Gastrocnemius medialis (tissue), 4 donors: Measurements from ENCODE around the gene RAD51B. TPM values are rescaled to one million over a fixed set of nuclear protein-coding genes. Genes with fewer than 3 reads are reported as not detected.

Source experiments
- ATAC-seq, 2 donors: fragments of 150-250 bp; one replicate each; pipeline ENCODE4 v1.9.1; 2016
- DNase-seq, 2 donors: peaks; one replicate each; pipeline ENCODE4 v3.0.0-alpha.2; 2019
- H3K27ac ChIP-seq, 4 donors: fragments of 200-600 bp; sonication (generic); 1 replicate in 1 of 4; 2 replicates in 3 of 4; pipeline ENCODE4 v1.5.1; 2016 to 2018; ENCODE audit warnings: mild to moderate bottlenecking in 2 of 4, moderate library complexity in 1 of 4
- H3K27me3 ChIP-seq, 3 donors: fragments of 200-600 bp; sonication (generic) in 2 of 3; 1 replicate in 1 of 3; 2 replicates in 2 of 3; pipeline versions ENCODE4 v1.5.1 to v1.6.0; 2016 to 2019; ENCODE audit warnings: mild to moderate bottlenecking in 1 of 3, moderate library complexity in 1 of 3
- H3K36me3 ChIP-seq, 2 donors: fragments of 200-600 bp; sonication (generic) in 1 of 2; one replicate each; pipeline ENCODE4 v1.5.1; 2017 to 2018
- H3K4me1 ChIP-seq, 2 donors: fragments of 200-600 bp; sonication (generic) in 1 of 2; one replicate each; pipeline ENCODE4 v1.5.1; 2016 to 2017; ENCODE audit warnings: mild to moderate bottlenecking in 2 of 2
- H3K4me3 ChIP-seq, 4 donors: fragments of 200-600 bp; sonication (generic) in 3 of 4; 1 replicate in 1 of 4; 2 replicates in 3 of 4; pipeline ENCODE4 v1.5.1; 2016 to 2019; ENCODE audit warnings: mild to moderate bottlenecking in 2 of 4
- H3K9me3 ChIP-seq, 3 donors: fragments of 200-600 bp; sonication (generic) in 2 of 3; 1 replicate in 1 of 3; 2 replicates in 2 of 3; pipeline ENCODE4 v1.5.1; 2016 to 2019
- CTCF ChIP-seq, 5 experiments: fragments of 450-650 bp in 3 of 5; fragments of 200-600 bp in 2 of 5; sonication (generic) in 2 of 5; IDR thresholded peaks in 4 of 5; conservative IDR thresholded peaks in 1 of 5; 1 replicate in 4 of 5; 2 replicates in 1 of 5; pipeline ENCODE4 v1.5.1; 2016 to 2019; ENCODE audit warnings: antibody characterized with exemption in 5 of 5, mild to moderate bottlenecking in 3 of 5, moderate library complexity in 3 of 5
- POLR2A ChIP-seq, 2 donors: fragments of 450-650 bp; IDR thresholded peaks; one replicate each; pipeline ENCODE4 v1.6.1; 2017; ENCODE audit warnings: antibody characterized with exemption in 2 of 2, mild to moderate bottlenecking in 2 of 2, moderate library complexity in 2 of 2
- in situ Hi-C, 4 donors: fragments of 200-750 bp; cut with MboI; loops; one replicate each; pipeline versions ENCODE4 v1.15.0 to v1.8.0; 2017; ENCODE audit warnings: low sequenced_read_pairs in 4 of 4
- intact Hi-C: fragments of 100-400 bp; cut with DNase I; formaldehyde crosslinking; loops from one replicate; pipeline ENCODE4 v1.15.1; 2023; ENCODE audit warnings: low total_unique reads
- total RNA-seq, 4 donors: library from RNA; depleted of rRNA; stranded (reverse); fragments of >200 nt; gene quantifications; one replicate each; pipeline versions ENCODE4 v1.1.0 to v1.2.3, GENCODE V29; 2016

The RAD51B gene
- total RNA-seq, 4 donors from 2014 or later = 1.6 to 3.3 (median 2.4) TPM

GRCh38 chr14:68693926-68694325, 874.3 kb downstream of the RAD51B start:
- Histone ChIP-seq H3K27me3 (no peaks in the 10 kb centered on the region), H3K4me1 (peaks cover 0 to 6% of the 10 kb centered on the region in 2 donors), H3K9me3 (no peaks in the 10 kb centered on the region), H3K27ac (peak overlapping the region in 2 of 4 donors; percentile 18 to 62), H3K4me3 (no peak overlapping the region), H3K36me3 (no peaks in the 10 kb centered on the region)
- TF ChIP-seq CTCF (IDR thresholded peaks at IDR 0.05 in 4 of 5, conservative IDR thresholded peaks at IDR 0.05 in 1 of 5) = no peak
- TF ChIP-seq POLR2A (IDR thresholded peaks at IDR 0.05) = no peak
- DNase-seq = no peak
- intact Hi-C loops = no loop called here
- in situ Hi-C loops = no loop called here
- no peak for ATAC-seq

GRCh38 chr14:68694516-68695235, 875.1 kb downstream of the RAD51B start:
- Histone ChIP-seq H3K27ac (peak overlapping the region in 3 of 4 donors; percentile 36 to 62 (median 42)), H3K4me3 (no peak overlapping the region), H3K9me3 (no peaks in the 10 kb centered on the region), H3K27me3 (no peaks in the 10 kb centered on the region), H3K36me3 (no peaks in the 10 kb centered on the region), H3K4me1 (peaks cover 0 to 6% of the 10 kb centered on the region in 2 donors)
- no peak for TF ChIP-seq CTCF (IDR thresholded peaks at IDR 0.05 in 4 of 5, conservative IDR thresholded peaks at IDR 0.05 in 1 of 5)
- TF ChIP-seq POLR2A (IDR thresholded peaks at IDR 0.05) = no peak
- intact Hi-C loops (no loop called here), in situ Hi-C loops (no loop called here)
- ATAC-seq (no peak), DNase-seq (no peak)

- intact Hi-C loops = no loop called here
- Histone ChIP-seq H3K9me3 (no peaks in the 10 kb centered on the region), H3K36me3 (no peaks in the 10 kb centered on the region), H3K27me3 (no peaks in the 10 kb centered on the region), H3K4me3 (no peak overlapping the region), H3K4me1 (peaks cover 0 to 6% of the 10 kb centered on the region in 2 donors), H3K27ac (peak overlapping the region; percentile 20 to 62 (median 44))
- peak; percentile 76 to 81 for ATAC-seq
- peak; percentile 43 to 74 for DNase-seq
- in situ Hi-C loops = no loop called here
- TF ChIP-seq POLR2A (IDR thresholded peaks at IDR 0.05) (peak in 1 of 2 donors; percentile 24), CTCF (IDR thresholded peaks at IDR 0.05 in 4 of 5, conservative IDR thresholded peaks at IDR 0.05 in 1 of 5) (no peak)
Observed at GRCh38 chr14:68695326-68695768, 875.8 kb downstream of the RAD51B start.

- Histone ChIP-seq H3K27me3 (no peaks in the 10 kb centered on the region), H3K4me1 (peaks cover 0 to 6% of the 10 kb centered on the region in 2 donors), H3K36me3 (no peaks in the 10 kb centered on the region), H3K4me3 (no peak overlapping the region), H3K9me3 (no peaks in the 10 kb centered on the region), H3K27ac (peak overlapping the region; percentile 20 to 62 (median 44))
- in situ Hi-C loops (no loop called here), intact Hi-C loops (no loop called here)
- ATAC-seq (no peak), DNase-seq (no peak)
- no peak for TF ChIP-seq CTCF (IDR thresholded peaks at IDR 0.05 in 4 of 5, conservative IDR thresholded peaks at IDR 0.05 in 1 of 5)
- TF ChIP-seq POLR2A (IDR thresholded peaks at IDR 0.05) = no peak
Observed at GRCh38 chr14:68695856-68696255, 876.3 kb downstream of the RAD51B start.
